GM23338 (cell line): ENCODE results near the gene POLR2F. TPM values are rescaled to one million over a fixed set of nuclear protein-coding genes. Genes with fewer than 3 reads are reported as not detected.

ENCODE experiments used
- ATAC-seq: fragments of 200-7000 bp; cut with Tn5 transposase; 3 replicates; pipeline ENCODE4 v1.9.1; 2020
- DNase-seq: peaks from one replicate; pipeline ENCODE4 v3.0.0-alpha.2; 2015; ENCODE audit warnings: low spot score
- H2AFZ ChIP-seq: fragments of 200-600 bp; sonication (generic); 2 replicates; pipeline ENCODE4 v1.8.0; 2016; ENCODE audit warnings: antibody characterized with exemption, mild to moderate bottlenecking, moderate library complexity
- H3F3A ChIP-seq: fragments of 200-600 bp; sonication (generic); replicated peaks from 2 replicates; pipeline ENCODE4 v1.8.0; 2017; ENCODE audit warnings: antibody characterized with exemption, mixed run types, low read depth
- H3K27ac ChIP-seq: fragments of 200-600 bp; sonication (generic); 2 replicates; pipeline ENCODE4 v1.6.1; 2016; ENCODE audit warnings: low read depth
- H3K27me3 ChIP-seq: fragments of 200-600 bp; sonication (generic); 2 replicates; pipeline ENCODE4 v1.8.0; 2016; ENCODE audit warnings: mild to moderate bottlenecking, mixed run types, moderate library complexity; ENCODE audit not compliant: insufficient read depth
- H3K36me3 ChIP-seq: fragments of 200-600 bp; sonication (generic); 2 replicates; pipeline ENCODE4 v1.8.0; 2016; ENCODE audit warnings: mild to moderate bottlenecking; ENCODE audit not compliant: insufficient read depth
- H3K4me1 ChIP-seq: fragments of 200-600 bp; sonication (generic); 2 replicates; pipeline ENCODE4 v1.8.0; 2016; ENCODE audit warnings: mild to moderate bottlenecking, moderate library complexity; ENCODE audit not compliant: insufficient read depth
- H3K4me2 ChIP-seq: fragments of 200-600 bp; sonication (generic); 2 replicates; pipeline ENCODE4 v1.7.1; 2017; ENCODE audit warnings: mixed run types
- H3K4me3 ChIP-seq: fragments of 200-600 bp; sonication (generic); 2 replicates; pipeline ENCODE4 v1.6.1; 2016; ENCODE audit warnings: mixed run types
- H3K79me2 ChIP-seq: fragments of 200-600 bp; sonication (generic); replicated peaks from 2 replicates; pipeline ENCODE4 v1.8.0; 2017; ENCODE audit warnings: mild to moderate bottlenecking; ENCODE audit not compliant: insufficient read depth
- H3K9me2 ChIP-seq: fragments of 200-600 bp; sonication (generic); 2 replicates; pipeline ENCODE4 v1.8.0; 2017; ENCODE audit not compliant: insufficient read depth
- H4K20me1 ChIP-seq: fragments of 200-600 bp; sonication (generic); replicated peaks from 2 replicates; pipeline ENCODE4 v1.8.0; 2017; ENCODE audit warnings: mild to moderate bottlenecking; ENCODE audit not compliant: insufficient read depth
- H3K27ac Mint-ChIP-seq: 2 replicates; pipeline ENCODE4 v1.8.0; 2020; ENCODE audit warnings: inconsistent platforms, mild to moderate bottlenecking, moderate library complexity, mixed read lengths
- H3K27me3 Mint-ChIP-seq: 3 replicates; pipeline ENCODE4 v1.8.0; 2022; ENCODE audit warnings: low read depth, mild to moderate bottlenecking, moderate library complexity, mixed read lengths, inconsistent platforms; ENCODE audit not compliant: insufficient read depth, poor library complexity
- H3K36me3 Mint-ChIP-seq: 3 replicates; pipeline ENCODE4 v1.8.0; 2021; ENCODE audit warnings: low read depth, mild to moderate bottlenecking, inconsistent platforms, moderate library complexity, mixed read lengths
- H3K4me1 Mint-ChIP-seq: 3 replicates; pipeline ENCODE4 v1.8.0; 2020; ENCODE audit warnings: mild to moderate bottlenecking, inconsistent platforms, mixed read lengths
- H3K4me3 Mint-ChIP-seq: 3 replicates; pipeline ENCODE4 v1.8.0; 2021; ENCODE audit warnings: moderate library complexity, mild to moderate bottlenecking, inconsistent platforms, mixed read lengths
- H3K9me3 Mint-ChIP-seq: 3 replicates; pipeline ENCODE4 v1.8.0; 2020; ENCODE audit warnings: moderate library complexity, mild to moderate bottlenecking, inconsistent platforms, mixed read lengths
- CTCF ChIP-seq, 2 experiments: fragments of 200-600 bp in 1 of 2; sonication (generic) in 1 of 2; conservative IDR thresholded peaks; 2 replicates each; pipeline versions ENCODE4 v1.5.1 to v1.6.1; 2016 to 2017; ENCODE audit warnings: antibody characterized with exemption in 2 of 2, low read depth in 2 of 2, mild to moderate bottlenecking in 2 of 2, moderate library complexity in 1 of 2
- ETS1 ChIP-seq: IDR thresholded peaks from 2 replicates; pipeline ENCODE4 v1.6.1; 2016; ENCODE audit warnings: antibody characterized with exemption
- EZH2 ChIP-seq: fragments of 200-600 bp; sonication (generic); IDR thresholded peaks from one replicate; pipeline ENCODE4 v1.8.0; 2017; ENCODE audit warnings: antibody characterized with exemption, mild to moderate bottlenecking, low read depth; ENCODE audit not compliant: unreplicated experiment
- EZH2phosphoT487 ChIP-seq: fragments of 200-600 bp; sonication (generic); IDR thresholded peaks from one replicate; pipeline ENCODE4 v1.8.1; 2018; ENCODE audit warnings: antibody characterized with exemption; ENCODE audit not compliant: unreplicated experiment
- JUNB ChIP-seq: IDR thresholded peaks from one replicate; pipeline ENCODE4 v1.6.1; 2016; ENCODE audit warnings: antibody characterized with exemption; ENCODE audit not compliant: unreplicated experiment
- NANOG ChIP-seq: IDR thresholded peaks from 2 replicates; pipeline ENCODE4 v1.6.1; 2016; ENCODE audit warnings: antibody characterized with exemption, borderline replicate concordance
- POLR2AphosphoS5 ChIP-seq: IDR thresholded peaks from 2 replicates; pipeline ENCODE4 v1.6.1; 2016; ENCODE audit warnings: antibody characterized with exemption, low read depth
- REST ChIP-seq: IDR thresholded peaks from one replicate; pipeline ENCODE4 v1.6.1; 2018; ENCODE audit warnings: antibody characterized with exemption; ENCODE audit not compliant: unreplicated experiment
- STAT1 ChIP-seq: IDR thresholded peaks from one replicate; pipeline ENCODE4 v1.6.1; 2016; ENCODE audit warnings: antibody characterized with exemption; ENCODE audit not compliant: unreplicated experiment
- ZNF114 ChIP-seq: fragments of 250-450 bp; sonication (Bioruptor Pico); IDR thresholded peaks from 2 replicates; pipeline ENCODE4 v1.5.0; 2020; ENCODE audit warnings: mild to moderate bottlenecking, moderate library complexity
- ZNF331 ChIP-seq: fragments of 250-450 bp; sonication (Bioruptor Pico); IDR thresholded peaks from 2 replicates; pipeline ENCODE4 v1.5.0; 2020; ENCODE audit warnings: low read depth, mild to moderate bottlenecking, moderate library complexity
- polyA plus RNA-seq: library from polyadenylated mRNA; unstranded; fragments of >200 nt; fragmentation: Nextera tagmentation; extraction: Ambion mirVana; gene quantifications from 2 replicates; pipeline ENCODE4 v1.2.1, GENCODE V29; 2016
- total RNA-seq: library from RNA; depleted of rRNA; stranded (reverse); fragments of >200 nt; shearing (Covaris generic); gene quantifications from 2 replicates; pipeline ENCODE4 v1.2.3, GENCODE V29; 2014

Gene POLR2F
- total and polyA plus RNA-seq, 2 experiments from 2014 or later: 144 to 429 TPM

- TF ChIP-seq EZH2 (no peak), ZNF331 (CRISPR knock-in tag) (no peak), CTCF (conservative IDR thresholded peaks at IDR 0.05; ENCODE audit: low read depth in 2 of 2) (no peak), JUNB (no peak), ZNF114 (CRISPR knock-in tag) (no peak), EZH2phosphoT487 (no peak), POLR2AphosphoS5 (no peak), STAT1 (no peak), NANOG (no peak), ETS1 (no peak)
- no peak for ATAC-seq
- H3K27me3 Mint-ChIP-seq: peaks cover 20% of the 10 kb centered on the region
Observed at GRCh38 chr22:37968452-37969251, 15.2 kb downstream of the POLR2F start.

GRCh38 chr22:37970864-37971263 is 17.4 kb downstream of the POLR2F start:
- peak overlapping the region; percentile 8; the same call in 2 of the 3 replicates for H3K4me3 Mint-ChIP-seq
- H3K27me3 Mint-ChIP-seq: peaks cover 20% of the 10 kb centered on the region
- no peak for TF ChIP-seq ZNF331 (CRISPR knock-in tag)
- TF ChIP-seq REST: no peak

More at GRCh38 chr22:37968452-37969251, 15.2 kb downstream of the POLR2F start:
- no peak for DNase-seq
- no peak overlapping the region for H3K27ac Mint-ChIP-seq
- Histone ChIP-seq H3K27ac (no peak overlapping the region), H3K4me2 (no peak overlapping the region), H4K20me1 (peaks cover 19% of the 10 kb centered on the region), H3F3A (peaks cover 9% of the 10 kb centered on the region; the same call in 1 of the 2 replicates), H3K36me3 (0 out of 2 replicates have a peak, but pooled peaks cover 3% of the 10 kb centered on the region), H2AFZ (no peak overlapping the region), H3K9me2 (no peaks in the 10 kb centered on the region), H3K79me2 (peaks cover 5% of the 10 kb centered on the region; the same call in 1 of the 2 replicates), H3K4me1 (peaks cover 17% of the 10 kb centered on the region), H3K4me3 (no peak overlapping the region), H3K27me3 (no peaks in the 10 kb centered on the region)
- H3K36me3 Mint-ChIP-seq: peaks cover 41% of the 10 kb centered on the region
- no peak overlapping the region for H3K4me3 Mint-ChIP-seq
- H3K9me3 Mint-ChIP-seq: no peaks in the 10 kb centered on the region; the same call in 2 of the 3 replicates
- peaks cover 37% of the 10 kb centered on the region for H3K4me1 Mint-ChIP-seq

More at GRCh38 chr22:37970864-37971263, 17.4 kb downstream of the POLR2F start:
- Histone ChIP-seq H2AFZ (no peak overlapping the region), H3K9me2 (no peaks in the 10 kb centered on the region), H3K27me3 (no peaks in the 10 kb centered on the region), H3K4me3 (no peak overlapping the region), H3K36me3 (0 out of 2 replicates have a peak, but pooled peaks cover 3% of the 10 kb centered on the region), H3K79me2 (0 out of 2 replicates have a peak, but pooled peaks cover under 1% of the 10 kb centered on the region), H3K27ac (0 out of 2 replicates have a peak overlapping the region, but pooled peaks have one; percentile 81), H4K20me1 (peaks cover 10% of the 10 kb centered on the region), H3K4me1 (peaks cover 17% of the 10 kb centered on the region), H3K4me2 (peak overlapping the region; percentile 71), H3F3A (peaks cover 9% of the 10 kb centered on the region; the same call in 1 of the 2 replicates)
- DNase-seq (no peak), ATAC-seq (no peak)
- Mint-ChIP-seq H3K27ac (no peak overlapping the region), H3K9me3 (no peaks in the 10 kb centered on the region; the same call in 2 of the 3 replicates), H3K4me1 (peaks cover 33% of the 10 kb centered on the region), H3K36me3 (peaks cover 31% of the 10 kb centered on the region)
